Coronary artery (tissue), 2 donors: ENCODE results near the gene TSPAN5.

Experiments used
- DNase-seq: peaks from one replicate; pipeline ENCODE4 v3.0.0-alpha.2; 2017; ENCODE audit warnings: low spot score
- H3K27ac ChIP-seq, 2 donors: fragments of 200-600 bp; sonication (generic); one replicate each; pipeline ENCODE4 v1.5.1; 2016 to 2019
- H3K4me3 ChIP-seq: fragments of 200-600 bp; sonication (generic); 2 replicates; pipeline ENCODE4 v1.5.1; 2016; ENCODE audit warnings: mild to moderate bottlenecking, moderate library complexity
- CTCF ChIP-seq: fragments of 200-600 bp; sonication (generic); IDR thresholded peaks from one replicate; pipeline ENCODE4 v1.5.1; 2019; ENCODE audit warnings: antibody characterized with exemption

TSPAN5 gene

GRCh38 chr4:98567611-98568010 lies 90.8 kb downstream of the TSPAN5 start:
- no peak for DNase-seq
- no peak overlapping the region for H3K4me3 ChIP-seq
- TF ChIP-seq CTCF: no peak
- H3K27ac ChIP-seq: no peak overlapping the region

- Histone ChIP-seq H3K4me3 (no peak overlapping the region), H3K27ac (no peak overlapping the region)
- DNase-seq: no peak
- TF ChIP-seq CTCF: no peak
These were observed 91.9 kb downstream of the TSPAN5 start for GRCh38 chr4:98566361-98567008.

DNA sequence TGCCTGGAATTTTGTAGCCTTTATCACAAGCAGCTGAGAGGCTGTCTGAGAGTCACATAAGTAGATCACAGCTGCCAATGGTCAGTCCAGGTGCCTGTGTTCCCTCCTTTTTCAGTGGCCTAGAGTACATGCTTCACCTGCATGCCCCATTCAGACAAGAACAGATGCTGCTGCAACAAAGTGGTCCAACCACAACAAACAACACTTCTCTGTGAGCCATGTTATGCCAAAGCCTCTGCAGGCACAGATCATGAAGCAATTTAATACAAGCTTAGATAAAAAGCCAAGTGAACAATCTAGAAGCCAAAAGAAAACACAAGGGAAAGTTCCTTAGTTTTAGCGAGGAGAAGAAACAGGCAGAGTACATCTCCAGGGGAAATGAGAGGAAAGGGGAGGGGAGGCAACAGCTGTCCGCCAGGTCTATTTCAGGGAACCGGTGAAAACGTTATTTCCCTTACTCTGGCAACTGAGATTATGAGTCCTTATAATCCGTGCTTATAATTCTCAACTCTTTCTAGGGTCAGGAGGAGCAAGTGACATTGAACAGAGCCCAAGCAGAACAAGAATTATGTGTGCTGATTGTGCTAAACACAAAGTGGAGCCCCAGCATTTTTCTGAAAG lies 92.6 kb downstream of the TSPAN5 start:
- H3K4me3 ChIP-seq: no peak overlapping the region
- H3K27ac ChIP-seq: no peak overlapping the region
- TF ChIP-seq CTCF: no peak
- DNase-seq: no peak

DNA sequence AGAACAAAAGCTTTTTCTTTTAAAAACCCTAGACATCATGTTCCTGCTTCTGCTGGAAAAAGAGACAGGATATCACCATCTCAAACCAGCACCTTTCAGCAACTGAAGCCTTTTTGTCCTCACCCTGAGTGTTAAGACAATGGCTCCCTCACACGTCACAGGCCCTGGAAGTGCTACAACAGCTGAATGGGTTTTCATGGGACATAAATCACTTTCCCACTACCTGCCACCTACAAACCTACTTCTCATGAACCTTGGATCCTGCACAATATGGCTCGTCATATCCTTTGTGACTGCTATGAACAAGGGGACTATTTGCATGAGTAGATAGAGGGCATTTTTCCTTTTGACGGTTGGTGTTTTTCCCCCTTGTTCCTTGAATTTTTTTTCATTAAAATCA lies 93.6 kb downstream of the TSPAN5 start:
- Histone ChIP-seq H3K27ac (no peak overlapping the region), H3K4me3 (no peak overlapping the region)
- no peak for DNase-seq
- TF ChIP-seq CTCF: no peak

DNA sequence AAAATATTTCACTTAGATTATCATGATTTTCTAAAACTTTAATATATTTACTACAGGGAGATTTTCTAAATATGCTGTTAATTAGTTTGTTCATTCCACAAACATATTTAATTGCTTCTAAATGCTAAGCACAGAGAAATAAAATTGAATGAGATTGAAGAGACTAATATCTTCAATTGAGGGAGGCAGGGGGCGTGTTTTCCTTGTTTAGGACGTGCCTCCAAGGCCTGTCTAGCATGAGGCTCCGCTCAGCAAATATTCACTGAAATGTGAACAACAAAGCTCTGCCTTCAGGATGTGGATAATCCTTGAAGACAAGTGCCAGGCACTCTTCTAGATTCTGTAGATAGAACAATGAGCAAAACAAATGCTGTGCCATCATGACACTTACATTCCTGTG lies 98.1 kb downstream of the TSPAN5 start:
- Histone ChIP-seq H3K27ac (no peak overlapping the region), H3K4me3 (no peak overlapping the region)
- DNase-seq: no peak
- no peak for TF ChIP-seq CTCF

- TF ChIP-seq CTCF: no peak
- H3K4me3 ChIP-seq: no peak overlapping the region
- H3K27ac ChIP-seq: no peak overlapping the region
- no peak for DNase-seq
These were observed 99.8 kb downstream of the TSPAN5 start for GRCh38 chr4:98558471-98559169.
